Vagina (tissue), 2 donors: ENCODE results near the gene TSPAN9. TPM values are rescaled to one million over a fixed set of nuclear protein-coding genes. Genes with fewer than 3 reads are reported as not detected.

Source experiments
- DNase-seq, 2 donors: peaks; one replicate each; pipeline ENCODE4 v3.0.0-alpha.2; 2017; ENCODE audit errors: extremely low spot score in 2 of 2
- H3K27ac ChIP-seq: fragments of 200-600 bp; sonication (generic); one replicate; pipeline ENCODE4 v1.5.1; 2019
- H3K27me3 ChIP-seq: fragments of 200-600 bp; sonication (generic); one replicate; pipeline ENCODE4 v1.5.1; 2019
- H3K36me3 ChIP-seq, 2 donors: fragments of 200-600 bp; sonication (generic); one replicate each; pipeline ENCODE4 v1.5.1; 2017 to 2019
- H3K4me1 ChIP-seq: fragments of 200-600 bp; sonication (generic); one replicate; pipeline ENCODE4 v1.5.1; 2019
- H3K4me3 ChIP-seq, 2 donors: fragments of 200-600 bp; sonication (generic); 1 replicate in 1 of 2; 2 replicates in 1 of 2; pipeline ENCODE4 v1.5.1; 2016 to 2019
- H3K9me3 ChIP-seq: fragments of 200-600 bp; sonication (generic); one replicate; pipeline ENCODE4 v1.5.1; 2019
- POLR2A ChIP-seq, 2 donors: fragments of 450-650 bp; IDR thresholded peaks; one replicate each; pipeline ENCODE4 v1.6.1; 2017; ENCODE audit warnings: antibody characterized with exemption in 2 of 2, mild to moderate bottlenecking in 2 of 2, moderate library complexity in 2 of 2
- POLR2AphosphoS5 ChIP-seq, 2 donors: sonication (generic); formaldehyde crosslinking; IDR thresholded peaks; one replicate each; pipeline ENCODE4 v1.9.0; 2017; ENCODE audit warnings: antibody characterized with exemption in 2 of 2, mild to moderate bottlenecking in 2 of 2, low read depth in 1 of 2; ENCODE audit not compliant: insufficient read depth in 1 of 2
- intact Hi-C: fragments of 100-400 bp; cut with DNase I; formaldehyde crosslinking; loops from one replicate; pipeline ENCODE4 v1.15.1; 2023
- total RNA-seq: library from RNA; depleted of rRNA; stranded (reverse); fragments of >200 nt; gene quantifications from one replicate; pipeline ENCODE4 v1.2.3, GENCODE V29; 2016
- TF ChIP-seq, protein P1 (sequence below), 3 experiments: fragments of 450-650 bp in 2 of 3; fragments of 200-600 bp in 1 of 3; sonication (generic) in 1 of 3; IDR thresholded peaks; one replicate each; pipeline ENCODE4 v1.5.1; 2017 to 2019; ENCODE audit warnings: antibody characterized with exemption in 3 of 3, mild to moderate bottlenecking in 2 of 3, moderate library complexity in 2 of 3

Gene TSPAN9
- total RNA-seq, 1 donor from 2014 or later, result 32.2 TPM

DNA sequence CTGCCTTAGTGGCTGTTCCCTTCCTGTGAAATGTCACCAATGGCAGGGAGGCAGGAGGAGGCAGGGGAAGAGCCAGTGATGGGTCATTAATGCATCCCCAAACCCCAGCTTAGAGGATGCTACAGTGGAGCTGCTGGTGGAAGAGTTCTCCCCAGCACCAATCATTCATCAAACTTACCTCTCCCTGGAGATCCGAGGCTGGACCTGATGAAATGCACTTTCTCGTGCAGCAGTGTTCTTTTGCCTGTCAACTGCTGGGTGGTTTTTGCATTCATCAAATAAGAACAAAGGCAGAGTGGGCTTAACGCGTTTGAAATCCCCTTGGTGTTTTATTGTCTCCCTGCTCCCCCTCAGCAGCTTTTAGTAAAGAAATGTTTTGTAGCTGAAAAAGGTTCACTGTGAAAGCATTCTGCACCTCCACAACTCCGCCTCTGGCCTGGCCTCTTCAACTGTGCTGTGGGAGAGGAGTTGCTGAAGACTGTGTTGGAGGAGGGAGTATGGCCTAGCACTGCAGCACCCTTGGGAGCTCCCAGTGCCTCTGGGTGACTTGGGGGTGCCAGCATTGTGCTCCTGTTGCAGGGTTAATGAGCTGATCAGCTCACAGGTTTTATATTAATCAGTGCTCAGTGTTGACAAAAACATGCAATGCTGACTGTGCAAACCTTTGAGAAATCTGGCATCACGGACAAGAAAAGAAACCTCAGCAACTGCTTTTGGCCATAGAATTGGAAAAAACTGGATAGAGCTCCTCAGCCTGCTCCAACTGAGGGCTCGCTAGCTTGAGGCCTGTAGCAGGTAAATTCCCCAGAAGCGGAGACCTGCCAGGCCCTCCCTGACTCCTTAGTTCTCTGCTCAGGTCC, 14.4 kb downstream of the TSPAN9 start:
- H3K4me3 ChIP-seq, result no peak overlapping the region
- no peaks in the 10 kb centered on the region for H3K9me3 ChIP-seq
- H3K27me3 ChIP-seq, result no peaks in the 10 kb centered on the region
- peaks cover 38% of the 10 kb centered on the region for H3K4me1 ChIP-seq
- TF ChIP-seq POLR2AphosphoS5 (IDR thresholded peaks at IDR 0.05; ENCODE audit: insufficient read depth in 1 of 2, low read depth in 1 of 2), result no peak
- no peak for TF ChIP-seq POLR2A (IDR thresholded peaks at IDR 0.05)
- TF ChIP-seq, protein P1, sequence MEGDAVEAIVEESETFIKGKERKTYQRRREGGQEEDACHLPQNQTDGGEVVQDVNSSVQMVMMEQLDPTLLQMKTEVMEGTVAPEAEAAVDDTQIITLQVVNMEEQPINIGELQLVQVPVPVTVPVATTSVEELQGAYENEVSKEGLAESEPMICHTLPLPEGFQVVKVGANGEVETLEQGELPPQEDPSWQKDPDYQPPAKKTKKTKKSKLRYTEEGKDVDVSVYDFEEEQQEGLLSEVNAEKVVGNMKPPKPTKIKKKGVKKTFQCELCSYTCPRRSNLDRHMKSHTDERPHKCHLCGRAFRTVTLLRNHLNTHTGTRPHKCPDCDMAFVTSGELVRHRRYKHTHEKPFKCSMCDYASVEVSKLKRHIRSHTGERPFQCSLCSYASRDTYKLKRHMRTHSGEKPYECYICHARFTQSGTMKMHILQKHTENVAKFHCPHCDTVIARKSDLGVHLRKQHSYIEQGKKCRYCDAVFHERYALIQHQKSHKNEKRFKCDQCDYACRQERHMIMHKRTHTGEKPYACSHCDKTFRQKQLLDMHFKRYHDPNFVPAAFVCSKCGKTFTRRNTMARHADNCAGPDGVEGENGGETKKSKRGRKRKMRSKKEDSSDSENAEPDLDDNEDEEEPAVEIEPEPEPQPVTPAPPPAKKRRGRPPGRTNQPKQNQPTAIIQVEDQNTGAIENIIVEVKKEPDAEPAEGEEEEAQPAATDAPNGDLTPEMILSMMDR (IDR thresholded peaks at IDR 0.05), result no peak
- H3K27ac ChIP-seq, result no peak overlapping the region
- no peak for DNase-seq
- no peaks in the 10 kb centered on the region for H3K36me3 ChIP-seq
- intact Hi-C loops, result no loop called here

DNA sequence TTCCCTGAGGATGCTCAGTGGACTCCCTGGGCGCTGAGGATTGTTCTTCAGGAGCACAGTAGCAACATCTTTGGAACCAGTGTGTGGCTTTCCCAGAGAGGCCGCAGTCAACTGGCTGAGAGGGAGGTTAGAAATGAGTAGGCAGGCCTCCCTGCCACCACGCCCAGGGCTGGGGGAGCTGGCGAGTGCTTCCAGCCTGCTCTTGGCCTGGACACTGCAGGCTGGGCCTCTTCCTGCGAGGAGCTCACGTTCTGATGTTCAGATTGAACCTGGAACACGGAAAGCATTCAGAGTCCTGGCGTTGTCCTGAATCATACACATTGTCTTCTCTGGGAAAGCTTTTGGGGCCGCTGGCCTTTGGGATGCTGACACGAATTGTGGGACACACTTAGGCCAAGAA, 15.6 kb downstream of the TSPAN9 start:
- DNase-seq, result no peak
- H3K4me1 ChIP-seq, result peaks cover 40% of the 10 kb centered on the region
- TF ChIP-seq POLR2A (IDR thresholded peaks at IDR 0.05) (no peak), POLR2AphosphoS5 (IDR thresholded peaks at IDR 0.05; ENCODE audit: insufficient read depth in 1 of 2, low read depth in 1 of 2) (no peak)
- TF ChIP-seq, protein P1 (IDR thresholded peaks at IDR 0.05), result no peak
- no peaks in the 10 kb centered on the region for H3K9me3 ChIP-seq
- H3K4me3 ChIP-seq, result no peak overlapping the region
- no peaks in the 10 kb centered on the region for H3K27me3 ChIP-seq
- intact Hi-C loops, result no loop called here
- H3K36me3 ChIP-seq, result no peaks in the 10 kb centered on the region
- no peak overlapping the region for H3K27ac ChIP-seq

DNA sequence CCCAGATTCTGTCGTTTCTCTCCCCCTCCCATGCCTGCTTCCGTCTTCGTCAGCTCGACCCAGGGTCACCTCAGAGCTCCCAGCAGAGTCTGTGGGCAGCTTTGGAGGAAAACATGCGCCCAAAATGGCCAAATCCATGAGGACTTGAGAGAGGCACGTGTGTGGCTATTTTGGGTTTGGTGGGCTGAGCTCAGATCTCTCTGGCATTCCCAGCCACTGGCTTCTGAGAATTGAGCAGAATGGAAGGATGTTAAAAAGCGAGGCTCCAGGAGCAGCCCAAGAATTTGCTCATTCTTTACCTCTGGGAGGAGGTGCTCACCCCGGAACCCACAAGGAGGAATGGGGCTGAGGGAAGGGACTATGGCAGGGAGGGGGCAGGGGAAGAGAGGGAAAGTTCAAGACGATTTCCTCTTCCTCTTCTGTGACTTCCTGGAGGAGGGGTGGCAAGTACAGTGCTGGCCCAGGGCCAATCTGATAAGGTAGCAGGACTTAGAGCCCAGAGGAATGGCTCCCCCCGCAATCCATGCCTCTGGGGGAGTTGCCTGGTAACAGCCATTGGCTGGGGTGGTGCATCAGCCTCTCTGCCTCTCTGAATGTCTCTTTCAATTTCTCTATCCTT, 20.1 kb downstream of the TSPAN9 start:
- H3K27ac ChIP-seq, result peak overlapping the region; percentile 83
- H3K4me1 ChIP-seq, result peaks cover 36% of the 10 kb centered on the region
- H3K4me3 ChIP-seq, result peak overlapping the region in 1 of 2 donors; percentile 37
- peak in 1 of 2 donors; percentile 87 for DNase-seq
- H3K27me3 ChIP-seq, result no peaks in the 10 kb centered on the region
- no peaks in the 10 kb centered on the region for H3K9me3 ChIP-seq
- TF ChIP-seq, protein P1 (IDR thresholded peaks at IDR 0.05), result no peak
- no peak for TF ChIP-seq POLR2A (IDR thresholded peaks at IDR 0.05)
- TF ChIP-seq POLR2AphosphoS5 (IDR thresholded peaks at IDR 0.05; ENCODE audit: insufficient read depth in 1 of 2, low read depth in 1 of 2), result peak; percentile 51 to 57
- intact Hi-C loops, result no loop called here
- no peaks in the 10 kb centered on the region for H3K36me3 ChIP-seq

DNA sequence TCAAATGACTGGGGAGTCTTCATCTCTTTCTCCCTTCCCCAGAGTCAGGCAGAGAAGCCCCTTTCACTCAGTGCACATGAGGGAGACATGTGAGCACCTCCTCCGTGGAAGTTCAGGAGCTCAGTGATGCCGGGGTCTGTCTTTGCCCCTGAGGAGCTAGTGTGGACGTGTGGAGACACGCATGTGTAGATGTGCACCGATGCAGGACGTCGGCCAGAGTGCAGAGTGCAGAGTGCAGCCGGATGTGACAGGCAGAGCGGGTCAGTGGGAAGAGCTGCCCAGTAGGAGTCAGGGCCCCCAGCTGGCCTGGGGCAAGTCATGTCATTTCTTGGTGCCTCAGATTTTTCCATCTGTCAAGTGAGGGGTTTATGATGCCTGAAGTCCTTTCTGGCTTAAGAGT, 20.7 kb downstream of the TSPAN9 start:
- no peak for DNase-seq
- no peaks in the 10 kb centered on the region for H3K9me3 ChIP-seq
- H3K27ac ChIP-seq, result peak overlapping the region; percentile 83
- no peaks in the 10 kb centered on the region for H3K27me3 ChIP-seq
- TF ChIP-seq POLR2A (IDR thresholded peaks at IDR 0.05) (no peak), POLR2AphosphoS5 (IDR thresholded peaks at IDR 0.05; ENCODE audit: insufficient read depth in 1 of 2, low read depth in 1 of 2) (no peak)
- TF ChIP-seq, protein P1 (IDR thresholded peaks at IDR 0.05), result no peak
- peaks cover 36% of the 10 kb centered on the region for H3K4me1 ChIP-seq
- H3K36me3 ChIP-seq, result no peaks in the 10 kb centered on the region
- H3K4me3 ChIP-seq, result peak overlapping the region in 1 of 2 donors; percentile 37
- intact Hi-C loops, result no loop called here

DNA sequence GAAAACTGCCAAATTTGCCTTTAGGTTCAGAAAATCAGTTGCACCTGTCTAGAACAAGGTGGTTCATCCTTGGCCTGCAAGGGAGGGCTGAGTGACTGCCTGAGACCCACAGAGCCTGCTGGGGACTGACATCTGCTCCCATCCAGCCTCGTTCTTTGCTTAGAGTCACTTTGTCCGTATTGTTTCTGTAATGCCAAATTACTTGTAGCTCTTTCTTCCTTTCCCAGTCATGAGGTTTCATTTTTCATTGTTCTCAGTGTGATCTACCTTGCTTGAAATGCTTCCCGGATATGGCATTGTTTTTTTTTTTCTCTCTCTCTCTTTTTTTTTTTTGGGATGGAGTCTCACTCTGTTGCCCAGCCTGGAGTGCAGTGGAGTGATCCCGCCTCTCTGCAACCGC, 21.3 kb downstream of the TSPAN9 start:
- TF ChIP-seq POLR2AphosphoS5 (IDR thresholded peaks at IDR 0.05; ENCODE audit: insufficient read depth in 1 of 2, low read depth in 1 of 2) (no peak), POLR2A (IDR thresholded peaks at IDR 0.05) (no peak)
- TF ChIP-seq, protein P1 (IDR thresholded peaks at IDR 0.05), result no peak
- no peak overlapping the region for H3K4me3 ChIP-seq
- H3K27ac ChIP-seq, result peak overlapping the region; percentile 83
- H3K36me3 ChIP-seq, result no peaks in the 10 kb centered on the region
- H3K9me3 ChIP-seq, result no peaks in the 10 kb centered on the region
- no peaks in the 10 kb centered on the region for H3K27me3 ChIP-seq
- no peak for DNase-seq
- H3K4me1 ChIP-seq, result peaks cover 41% of the 10 kb centered on the region
- intact Hi-C loops, result no loop called here
